Stimulated activated naive CD4-positive, alpha-beta T cell (primary cell): Measurements from ENCODE around the gene AP3D1.

Experiments used
- DNase-seq, 6 experiments: peaks; one replicate each; lab custom pipeline; 2025; lab: John Stamatoyannopoulos, UW

The AP3D1 gene

DNA sequence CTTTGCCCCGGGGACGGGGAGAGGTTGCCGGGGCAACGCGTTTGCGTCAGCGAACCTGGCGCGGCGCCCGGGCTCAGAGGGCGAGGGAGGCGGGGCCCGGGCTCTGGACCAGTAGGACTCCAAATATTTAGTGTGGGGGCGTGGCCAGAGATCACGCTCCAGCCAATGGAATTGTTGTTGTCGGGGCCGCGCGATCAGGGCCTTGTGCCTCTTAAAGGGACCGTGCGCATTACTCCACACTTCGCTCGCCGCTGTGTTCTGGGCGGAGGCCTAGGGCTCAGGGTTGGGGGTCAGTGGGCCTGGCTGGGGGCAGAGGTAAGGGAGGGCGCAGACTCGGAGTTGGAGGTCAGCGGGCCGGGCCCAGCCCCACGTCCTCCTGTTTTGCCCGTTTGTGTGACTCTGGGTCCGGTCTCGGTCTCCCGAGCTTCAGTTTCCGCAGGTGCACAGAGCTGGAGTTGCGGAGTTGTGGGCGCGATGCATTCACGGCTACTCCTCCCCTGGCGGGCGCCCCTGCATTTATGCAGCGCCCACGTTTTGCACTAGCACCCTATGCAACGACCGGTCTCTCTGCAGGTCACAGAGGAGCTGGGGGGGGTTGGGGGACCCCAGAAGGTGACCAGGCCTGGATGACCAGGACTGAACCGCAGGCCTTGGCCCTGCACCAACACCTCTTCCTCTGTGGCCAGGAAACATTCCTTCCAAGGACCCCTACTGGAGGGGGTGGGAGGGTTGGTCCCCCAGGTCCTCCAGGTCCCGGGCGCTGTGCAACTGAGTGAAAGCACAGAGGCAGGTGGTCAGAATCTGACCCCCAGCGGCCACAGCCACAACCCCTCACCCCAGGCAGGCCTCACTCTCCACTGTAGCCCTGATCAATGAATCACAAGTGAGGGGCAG, 89.6 kb downstream of the AP3D1 start:
- peak; percentile 98 to 99 (median 99) for DNase-seq

DNA sequence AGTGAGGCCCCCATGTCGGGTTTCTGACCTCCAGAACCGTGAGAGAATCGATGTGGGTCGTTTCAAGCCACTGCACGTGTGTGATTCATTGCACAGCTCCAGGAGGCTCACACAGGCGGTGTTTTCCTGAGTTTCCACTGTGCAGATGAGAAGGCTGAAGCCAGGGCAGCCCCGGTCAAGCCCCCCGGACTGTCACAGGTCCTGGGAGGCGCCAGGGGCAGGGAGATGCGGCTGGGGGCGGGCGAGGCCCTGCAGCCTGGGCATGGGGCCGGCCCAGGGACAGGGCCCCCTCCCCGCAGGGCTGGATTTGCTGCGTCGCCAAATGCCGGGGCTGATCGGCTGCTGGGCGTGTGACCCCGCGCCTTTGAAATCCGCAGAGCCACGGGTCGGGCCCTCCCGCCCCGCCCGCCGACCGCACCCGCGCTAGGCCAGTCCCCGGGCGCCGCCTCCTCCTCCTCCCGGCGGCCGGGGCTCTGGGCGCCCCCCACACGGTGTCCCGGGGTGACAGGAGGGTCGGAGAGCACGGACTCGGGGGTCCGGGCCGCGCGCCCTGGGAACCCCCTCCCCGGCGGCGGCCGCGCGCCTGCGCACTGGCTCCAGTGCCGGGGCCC, 90.4 kb downstream of the AP3D1 start:
- peak in 4 of 6 experiments; percentile 56 to 72 (median 62) for DNase-seq

DNA sequence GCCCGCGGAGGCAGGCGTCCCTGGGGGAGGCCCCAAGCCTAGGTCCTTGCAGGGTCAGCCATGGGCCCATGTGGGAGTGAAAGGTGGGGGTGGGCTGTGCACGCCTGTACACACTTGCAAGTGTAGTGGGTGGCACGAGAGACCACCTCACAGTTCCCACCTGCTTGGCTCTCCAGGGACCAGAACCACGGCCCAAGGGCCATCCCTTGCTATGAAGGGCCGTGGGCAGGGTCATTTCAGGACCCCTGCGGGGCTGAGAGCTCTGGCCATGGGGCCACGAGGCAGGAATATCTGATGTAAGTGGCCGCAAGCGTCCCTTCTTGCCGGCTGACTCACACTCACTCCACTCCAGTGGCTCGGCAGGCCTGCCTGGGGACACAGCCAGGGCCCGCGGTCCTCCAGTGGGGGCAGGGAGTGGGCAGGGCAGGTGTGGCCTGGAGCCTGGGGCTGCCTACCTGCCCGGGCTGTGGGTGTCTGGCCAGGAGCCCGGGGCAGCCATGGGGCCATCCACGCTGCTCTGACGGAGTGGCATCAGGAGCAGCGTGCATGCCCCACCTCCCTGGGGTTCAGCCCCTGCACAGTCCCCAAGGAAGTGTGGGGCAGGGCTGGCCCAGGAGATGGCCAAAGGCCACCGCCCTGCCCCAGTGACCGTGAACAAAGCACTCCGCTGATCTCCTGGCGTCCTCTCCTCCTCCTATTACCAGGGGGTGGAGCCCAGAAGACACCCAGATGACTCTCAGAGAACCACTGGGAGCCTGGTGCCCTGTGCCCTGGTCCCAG, 91.8 kb downstream of the AP3D1 start:
- no peak for DNase-seq

DNA sequence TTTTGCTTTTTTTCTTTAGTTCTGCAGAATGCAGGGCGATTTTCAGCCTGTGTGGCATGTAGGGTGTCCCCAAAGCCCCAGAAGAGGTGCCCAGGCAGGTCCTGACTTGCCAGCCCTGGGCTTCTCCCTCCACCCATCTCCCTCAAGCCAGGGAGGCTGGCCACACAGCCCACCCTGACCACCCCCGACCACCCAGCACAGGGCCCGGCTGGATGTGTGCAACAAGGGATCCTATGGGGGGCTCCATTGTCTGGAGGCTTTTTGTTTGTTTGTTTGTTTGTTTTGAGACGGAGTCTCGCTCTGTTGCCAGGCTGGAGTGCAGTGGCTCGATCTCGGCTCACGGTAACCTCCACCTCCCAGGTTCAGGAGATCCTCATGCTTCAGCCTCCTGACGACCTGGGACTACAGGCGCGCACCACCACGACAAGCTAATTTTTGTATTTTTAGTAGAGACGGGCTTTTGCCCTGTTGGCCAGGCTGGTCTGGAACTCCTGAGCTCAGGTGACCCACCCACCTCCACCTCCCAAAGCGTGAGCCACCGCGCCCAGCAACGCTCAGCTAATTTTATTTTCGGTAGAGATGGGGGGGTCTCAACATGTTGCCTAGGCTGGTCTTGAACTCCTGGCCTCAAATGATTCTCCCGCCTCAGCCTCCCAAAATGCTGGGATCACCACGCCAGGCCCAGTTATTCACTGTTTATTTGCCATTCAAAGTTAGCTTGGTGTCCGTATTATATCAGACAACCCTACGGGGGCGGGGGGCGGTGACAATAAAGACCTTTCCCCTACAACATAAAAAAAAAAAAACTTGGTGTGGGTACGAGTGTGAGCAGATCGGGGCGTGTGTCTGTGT, 92.6 kb downstream of the AP3D1 start:
- DNase-seq: no peak

DNA sequence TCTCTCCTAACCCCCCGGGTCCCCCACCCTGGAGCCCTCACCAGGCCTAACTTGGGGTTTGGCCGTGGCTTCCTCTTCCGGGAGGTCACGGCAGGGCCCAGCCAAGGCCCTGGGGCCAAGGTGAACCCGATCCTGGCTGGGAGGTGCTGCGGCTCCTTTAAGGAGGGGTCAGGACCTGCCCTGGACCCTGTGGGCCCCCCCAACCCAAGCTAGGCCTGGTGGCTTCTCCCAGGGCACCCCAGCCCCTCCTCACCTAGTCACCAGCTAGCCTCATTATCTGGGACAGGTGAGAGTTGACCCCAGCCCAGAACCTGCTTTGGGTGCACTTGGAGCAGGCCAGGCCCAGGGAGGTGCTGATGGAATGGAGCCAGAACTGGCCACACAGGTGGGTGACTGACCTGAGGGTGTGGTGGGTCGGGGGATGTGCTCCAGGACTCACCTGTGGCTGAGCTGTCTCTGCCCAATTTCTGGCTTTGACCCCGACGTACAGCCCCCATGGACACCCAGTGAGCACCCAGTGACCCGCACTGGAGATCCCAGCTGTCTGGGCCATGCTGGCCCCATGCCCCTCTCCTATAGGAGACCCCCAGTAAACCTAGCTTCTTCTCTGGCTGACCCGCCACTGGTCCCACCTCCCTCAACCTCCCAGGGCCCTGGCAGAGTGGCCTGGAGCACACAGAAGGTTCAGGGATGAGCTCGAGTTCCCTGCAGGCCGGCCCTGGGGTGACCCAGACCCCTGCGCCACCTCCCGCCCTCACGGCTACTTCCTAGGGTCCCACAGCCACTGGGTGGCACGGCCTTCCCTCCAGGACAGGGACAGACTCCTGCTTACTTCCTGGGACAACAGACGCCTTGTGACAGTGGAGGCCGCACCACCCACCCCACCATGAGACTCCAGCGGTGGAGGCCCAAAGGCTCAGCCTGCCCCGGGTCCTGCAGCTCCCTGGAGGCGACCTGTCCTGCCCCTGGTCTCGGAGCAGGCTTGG, 93.6 kb downstream of the AP3D1 start:
- DNase-seq: no peak

DNA sequence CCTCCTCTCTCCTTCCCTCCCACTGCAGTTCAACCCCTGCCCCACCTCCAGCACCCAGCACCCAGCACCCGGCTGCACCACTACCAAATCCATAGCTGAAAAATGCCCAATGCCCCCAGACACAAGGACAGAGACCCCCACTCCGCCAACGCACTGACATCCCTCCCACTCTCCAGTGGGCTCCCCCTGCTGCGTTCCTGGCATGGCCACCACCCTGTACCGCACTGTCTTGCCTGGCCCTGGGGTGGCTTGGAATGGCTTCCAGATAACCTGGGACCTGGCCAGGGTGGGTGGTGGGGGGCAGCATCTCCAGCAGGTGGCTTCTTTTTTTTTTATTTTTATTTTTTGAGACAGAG, 94.6 kb downstream of the AP3D1 start:
- DNase-seq: peak in 1 of 6 experiments; percentile 38

DNA sequence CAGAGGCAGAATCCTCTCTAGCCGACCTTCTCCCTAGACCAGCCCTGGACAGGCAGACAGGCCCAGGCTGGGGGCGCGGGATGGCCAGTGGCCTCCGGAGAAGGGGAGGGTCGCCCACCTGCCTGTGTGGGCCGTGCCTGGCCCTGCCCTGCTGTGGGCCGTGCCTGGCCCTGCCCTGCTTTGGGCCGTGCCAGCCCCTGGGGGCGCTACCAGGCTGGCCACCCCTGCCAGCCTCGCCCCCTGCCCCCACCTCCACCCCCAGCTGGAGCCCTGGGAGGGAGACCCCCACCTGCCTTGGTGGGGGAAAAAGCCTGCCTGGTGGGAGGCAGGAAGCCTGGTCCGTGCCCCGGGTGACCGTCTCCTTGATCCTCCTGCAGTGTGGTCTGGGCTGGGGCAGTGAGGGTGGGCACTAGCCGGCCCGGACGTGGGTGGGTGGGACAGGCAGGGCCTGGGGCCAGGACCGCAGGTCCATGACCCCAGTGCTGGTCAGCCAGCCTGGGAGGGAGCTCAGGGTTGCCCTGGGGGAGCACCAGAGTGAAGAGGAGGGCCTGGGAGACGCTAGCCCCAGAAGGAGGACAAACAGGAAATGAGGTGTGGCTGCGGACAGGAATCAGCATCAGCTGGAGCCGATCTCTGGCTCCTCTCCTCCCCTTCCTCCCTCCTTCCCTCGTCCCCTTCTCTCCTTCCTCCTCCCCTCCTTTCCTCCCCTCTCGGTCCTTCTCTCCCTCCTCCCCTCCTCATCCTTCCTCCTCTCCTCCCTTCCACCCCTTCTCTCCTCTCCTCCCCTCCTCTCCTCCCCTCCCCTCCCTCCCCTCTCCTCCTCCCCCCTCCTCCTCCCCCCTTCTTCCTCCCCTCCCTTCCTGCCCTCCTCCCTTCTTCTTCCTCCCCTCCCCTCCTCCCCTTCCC, 95.2 kb downstream of the AP3D1 start:
- peak in 1 of 6 experiments; percentile 41 for DNase-seq

DNA sequence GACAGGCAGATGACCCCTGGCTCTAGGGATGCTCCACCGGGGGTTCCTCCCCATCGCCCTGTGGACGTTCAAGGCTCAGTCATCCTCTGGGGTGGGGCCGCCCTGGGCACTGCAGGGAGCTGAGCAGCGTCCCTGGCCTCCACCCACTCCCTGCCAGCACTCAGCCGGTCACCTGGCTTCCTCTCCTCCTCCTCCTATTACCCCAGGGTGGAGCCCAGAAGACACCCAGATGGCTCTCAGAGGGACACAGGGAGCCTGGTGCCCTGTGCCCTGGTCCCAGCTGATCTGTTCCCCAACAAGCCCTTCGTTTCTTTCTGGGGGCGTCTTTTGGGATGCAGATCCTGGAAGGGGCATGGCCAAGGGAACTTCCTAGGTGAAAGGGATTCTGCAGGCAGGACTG, 96.6 kb downstream of the AP3D1 start:
- DNase-seq: no peak

DNA sequence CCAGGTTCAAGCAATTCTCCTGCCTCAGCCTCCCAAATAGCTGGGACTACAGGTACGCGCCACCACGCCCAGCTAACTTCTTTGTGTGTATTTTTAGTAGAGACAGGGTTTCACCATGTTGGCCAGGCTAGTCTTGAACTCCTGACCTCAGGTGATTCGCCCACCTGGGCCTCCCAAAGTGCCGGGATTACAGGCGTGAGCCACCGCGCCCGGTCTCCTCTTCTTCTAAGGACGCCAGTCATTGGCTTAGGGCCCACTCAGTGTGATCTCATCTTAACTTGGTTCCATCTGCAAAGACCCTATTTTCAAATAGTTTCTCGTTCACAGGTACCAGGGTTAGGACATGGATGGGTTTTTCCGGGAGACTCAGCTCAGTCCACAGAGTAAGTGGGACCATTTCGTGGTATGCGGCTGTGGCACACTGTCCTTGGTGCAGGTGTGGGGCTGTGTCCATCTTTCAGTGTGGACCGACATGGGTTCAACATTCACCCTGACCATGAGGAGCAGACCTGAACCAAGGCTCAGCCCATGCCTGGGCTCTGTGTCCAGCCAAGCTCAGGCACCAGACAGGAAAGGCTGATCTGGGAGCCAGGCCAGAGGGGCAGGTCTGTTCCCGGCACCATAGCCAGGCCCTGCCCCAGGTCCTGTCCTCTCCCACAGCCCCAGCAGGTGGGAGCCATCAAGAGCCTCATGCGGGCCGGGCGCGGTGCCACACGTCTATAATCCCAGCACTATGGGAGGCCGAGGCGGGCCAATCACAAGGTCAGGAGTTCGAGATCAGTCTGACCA, 97.6 kb downstream of the AP3D1 start:
- DNase-seq: no peak

DNA sequence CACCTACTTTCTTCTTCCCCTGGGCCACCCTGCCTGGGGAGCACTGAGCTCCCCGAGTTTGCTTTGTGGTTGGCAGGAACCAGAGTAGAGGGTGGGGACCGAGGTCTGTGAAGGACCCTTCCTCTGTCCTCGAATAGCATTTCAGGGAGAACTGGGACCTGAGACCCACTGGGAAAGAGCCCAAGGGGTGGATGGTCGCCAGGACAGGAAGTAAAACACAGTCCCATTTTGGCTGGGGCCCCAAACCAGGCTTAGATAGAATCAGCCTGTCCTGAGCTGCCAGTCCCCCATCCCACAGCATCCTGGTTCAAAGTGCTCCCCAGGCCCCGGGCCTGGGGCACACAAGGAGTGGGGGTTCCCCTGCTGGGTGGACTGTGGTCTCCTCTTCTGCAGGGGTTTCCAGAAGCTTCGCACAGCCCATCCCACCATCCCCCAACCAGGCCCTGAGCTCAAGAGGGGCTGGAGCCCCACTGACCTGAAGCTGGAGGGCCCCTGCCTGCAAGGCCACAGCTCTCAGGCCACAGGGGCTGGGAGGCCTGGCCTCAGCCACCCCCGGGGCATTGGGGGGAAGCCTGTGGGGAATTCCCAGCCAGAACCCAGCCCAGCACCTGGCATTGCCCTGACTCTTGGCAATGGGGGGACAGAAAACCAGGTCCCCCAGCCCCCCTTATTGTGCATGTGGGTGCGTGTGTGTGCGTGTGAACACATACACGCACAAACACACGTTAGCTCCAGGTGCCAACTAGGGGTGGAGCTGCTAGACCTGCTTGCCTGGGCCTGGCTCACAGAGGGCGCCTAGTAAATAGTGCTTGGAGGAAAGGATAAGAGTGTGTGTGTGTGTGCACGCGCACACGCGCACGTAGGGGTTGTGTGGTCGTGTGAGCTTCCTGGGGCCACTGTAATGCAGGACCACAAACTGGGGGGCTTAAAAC, 99.3 kb downstream of the AP3D1 start:
- DNase-seq: peak; percentile 22 to 64 (median 55)

DNA sequence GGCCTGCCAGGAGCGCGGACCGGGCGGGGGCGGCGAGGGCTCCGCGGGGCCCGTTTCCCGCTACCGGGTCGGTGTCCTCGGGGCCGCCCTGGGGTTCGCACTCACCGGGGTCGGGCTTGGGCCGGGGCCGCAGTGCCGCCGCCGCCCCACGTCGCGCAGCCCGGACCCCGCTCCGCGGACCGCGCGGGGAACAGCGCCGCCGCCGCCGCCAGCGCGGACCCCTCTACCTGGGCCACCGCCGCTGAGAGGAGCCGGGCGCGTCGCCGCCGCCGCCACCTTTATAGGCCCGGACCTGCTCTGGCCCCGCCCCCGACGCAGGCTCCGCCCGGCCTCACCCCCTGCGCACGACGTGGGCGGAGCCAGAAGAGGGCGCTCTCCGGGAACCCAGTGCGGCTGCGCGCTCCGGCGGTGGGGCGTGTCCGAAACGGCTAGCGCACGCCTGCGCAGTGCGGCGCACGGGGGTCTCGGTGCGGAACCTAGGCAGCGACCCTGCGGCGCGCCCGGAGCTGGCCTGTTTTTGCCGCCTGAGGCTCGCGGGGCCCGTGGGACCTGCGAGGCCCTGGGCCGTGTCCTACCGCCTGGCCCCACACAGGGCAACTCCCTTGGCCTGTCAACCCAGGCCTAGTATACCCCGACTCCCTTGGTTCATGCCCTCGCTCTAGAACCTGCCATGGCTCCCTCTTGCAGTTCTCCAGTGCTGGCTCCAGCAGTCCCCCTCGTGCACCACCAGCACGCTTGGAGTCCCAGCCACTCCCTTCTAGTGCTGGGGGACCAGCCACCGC, 100.2 kb downstream of the AP3D1 start, which contains the start of gene MKNK2:
MKNK2 (minus strand) TSS at position 254 of the 782 bp plus-strand sequence. CDS start 393 bp downstream, outside the sequence.
- DNase-seq: peak; percentile 84 to 96 (median 92)
